ENCODE data around the gene TENM4.

The TENM4 gene

DNA sequence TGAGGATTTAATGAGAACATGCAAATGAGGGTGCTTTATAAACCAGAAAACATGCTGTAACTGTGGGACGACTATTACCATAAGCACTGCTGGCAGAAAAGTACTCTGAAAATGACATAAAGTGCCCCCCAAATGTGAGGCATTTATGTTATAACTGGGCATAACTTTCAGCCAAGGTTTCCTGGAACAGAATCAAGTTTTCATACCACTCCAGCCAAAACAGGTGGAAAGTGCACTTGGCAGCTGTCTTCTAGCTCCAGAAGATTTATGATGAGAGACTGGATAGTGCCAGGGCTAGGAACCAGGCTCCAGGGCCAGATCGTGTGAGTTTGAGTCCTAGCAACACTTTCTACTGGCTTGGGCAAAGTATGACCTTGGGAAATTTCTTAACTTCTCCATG is 339.2 kb downstream of the TENM4 start:
- DNase-seq, result no peak

DNA sequence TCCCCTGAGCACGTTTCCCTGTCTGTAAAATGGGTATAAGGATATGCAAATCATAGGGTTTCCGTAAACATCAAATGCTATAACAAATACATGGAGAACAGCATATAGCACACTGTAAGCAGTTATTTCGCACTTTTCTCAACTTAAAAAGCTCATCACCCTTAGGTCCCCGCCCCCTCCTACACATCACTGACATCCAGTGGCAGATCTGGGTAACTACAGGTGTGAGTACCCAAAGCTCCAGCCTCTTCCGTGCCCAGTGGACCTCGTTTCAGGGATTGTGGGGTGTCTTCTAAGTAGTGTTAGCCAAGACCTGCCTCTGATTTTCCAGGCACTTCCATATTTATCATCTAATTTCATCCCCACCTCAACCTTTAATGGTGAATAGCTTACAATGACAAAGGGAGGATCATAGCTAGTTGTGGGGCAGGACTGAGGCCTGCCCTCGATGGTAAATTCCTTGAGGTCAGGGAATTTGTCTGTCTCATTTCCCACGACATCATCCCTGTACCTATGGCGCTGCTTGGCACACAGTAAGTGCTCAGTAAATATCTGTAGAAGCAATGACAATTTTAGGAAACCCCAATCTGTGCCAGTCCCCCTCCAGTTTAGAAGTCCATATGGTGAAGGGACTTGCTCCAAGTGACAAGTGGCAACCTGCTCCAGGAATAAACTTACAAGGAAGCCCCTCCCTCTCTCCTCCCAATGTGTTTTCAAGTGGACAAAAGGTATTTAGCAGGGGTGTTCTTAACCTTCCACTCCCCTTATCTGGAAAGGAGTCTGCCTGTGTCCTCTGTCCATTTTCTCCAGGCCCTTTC is 340.5 kb downstream of the TENM4 start:
- peak; percentile 77 for DNase-seq

DNA sequence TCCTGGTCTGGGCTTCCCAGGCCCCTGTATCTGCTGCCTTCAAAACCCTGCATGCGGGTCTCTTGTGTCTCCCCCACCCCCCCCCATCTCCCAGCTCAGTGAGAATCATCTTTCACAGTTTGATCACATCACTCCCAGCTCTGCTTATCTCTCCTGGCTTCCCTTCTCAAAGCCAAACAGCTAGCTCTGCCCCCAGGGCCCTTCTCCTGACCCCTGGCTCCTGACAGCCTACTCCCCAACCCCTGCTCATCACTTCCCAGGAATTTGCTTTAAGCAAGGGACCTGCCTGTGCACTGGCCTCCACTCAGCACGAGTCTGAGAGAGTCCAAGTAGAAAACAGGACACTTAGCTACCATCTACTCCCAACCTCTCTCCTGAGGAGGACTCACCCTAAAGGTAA is 342.7 kb downstream of the TENM4 start:
- DNase-seq, result no peak

DNA sequence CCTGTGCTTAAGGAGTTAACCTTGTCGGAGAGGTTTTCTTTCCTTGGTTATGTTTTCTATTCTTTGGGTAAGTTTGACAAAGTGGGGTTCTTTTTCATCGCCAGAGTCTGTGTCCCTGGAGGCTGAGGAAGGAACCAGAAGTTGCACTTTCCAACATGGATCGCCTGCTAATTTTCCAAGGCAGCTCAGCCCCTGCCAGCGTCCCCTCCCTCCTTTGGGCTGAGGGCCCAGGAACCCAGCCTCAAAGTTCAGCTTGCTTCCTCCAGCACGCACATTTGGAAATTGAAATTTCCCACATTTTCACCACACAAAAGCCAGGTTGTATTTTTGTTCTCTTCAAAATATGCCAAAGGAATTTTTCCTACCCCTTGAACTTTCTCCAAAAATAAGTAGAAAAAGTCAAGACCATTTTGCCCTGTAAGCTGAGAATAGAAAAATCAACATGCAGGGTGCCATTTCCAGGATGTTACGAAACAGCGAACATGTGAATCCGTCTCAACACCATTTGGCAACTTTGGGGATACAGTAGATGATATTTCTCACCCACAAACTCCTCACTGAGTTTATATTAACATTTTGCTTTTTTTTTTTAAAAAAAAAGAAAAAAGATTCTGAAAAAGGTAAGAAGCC is 343.5 kb downstream of the TENM4 start:
- no peak for DNase-seq

DNA sequence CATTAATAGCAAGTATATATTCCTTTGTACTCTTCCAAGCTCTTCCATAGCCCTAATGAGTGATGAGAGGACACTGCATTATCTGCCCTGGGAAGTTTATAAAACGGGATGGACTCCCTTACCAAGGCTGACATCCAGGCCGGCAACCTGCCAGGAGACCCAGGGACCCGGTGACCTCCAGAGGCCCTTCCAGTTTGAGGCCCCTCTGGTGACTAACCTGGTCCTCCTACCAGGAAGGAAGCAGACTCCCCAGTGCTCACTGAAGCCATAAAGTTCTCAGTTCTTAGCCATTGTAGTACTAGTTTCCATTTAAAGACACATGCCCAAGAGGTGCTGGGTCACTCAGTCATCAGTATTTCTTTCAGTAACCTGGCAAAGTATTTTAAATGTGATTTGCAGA is 345.4 kb downstream of the TENM4 start:
- no peak for DNase-seq

DNA sequence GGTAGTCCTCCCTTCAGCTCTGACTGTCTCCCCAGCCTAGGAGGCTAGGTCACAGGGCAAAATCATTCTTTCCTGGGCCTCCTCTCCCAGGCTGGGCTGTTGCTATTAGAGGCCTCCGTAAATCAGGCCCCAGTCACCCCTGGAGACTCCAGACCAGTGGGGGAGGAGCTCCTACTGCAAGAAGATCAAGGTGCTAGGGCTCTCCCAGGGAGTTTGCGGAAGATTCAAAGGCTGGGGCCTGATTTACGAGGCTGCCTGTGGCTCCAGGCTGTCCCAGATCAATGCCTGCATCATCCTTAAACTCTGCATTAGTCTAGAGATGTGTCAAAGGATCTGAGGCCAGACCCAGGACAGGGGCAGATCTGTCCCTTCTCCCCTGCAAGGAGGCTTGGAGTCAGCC is 346.2 kb downstream of the TENM4 start:
- DNase-seq, result no peak

DNA sequence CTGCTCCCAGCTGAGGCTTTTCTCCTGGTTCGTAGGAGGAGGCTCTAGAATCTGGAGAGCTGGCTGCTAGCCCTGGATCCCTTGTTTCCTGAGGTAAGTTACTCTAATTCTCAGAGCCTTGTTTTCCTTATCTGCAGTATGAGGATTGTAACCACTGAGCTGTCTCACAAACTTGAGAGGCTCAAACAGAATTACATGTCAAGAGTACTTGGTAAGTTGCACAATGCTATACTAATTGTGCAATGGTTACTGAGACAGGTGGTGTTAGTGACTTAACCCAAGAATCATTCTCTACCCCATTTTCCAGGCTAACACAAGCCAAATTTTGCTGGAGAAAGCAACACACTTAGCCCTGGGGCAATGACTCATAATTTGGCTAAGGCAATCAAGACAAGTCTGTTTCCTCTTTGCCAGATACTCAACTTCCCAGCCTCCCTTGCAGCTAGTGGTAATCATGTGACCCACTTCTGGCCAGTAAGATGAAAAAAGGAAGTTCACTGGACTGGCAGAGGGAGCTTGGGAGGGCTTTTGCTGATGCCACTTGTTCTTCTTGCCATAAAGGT is 348.0 kb downstream of the TENM4 start:
- peak; percentile 57 for DNase-seq

DNA sequence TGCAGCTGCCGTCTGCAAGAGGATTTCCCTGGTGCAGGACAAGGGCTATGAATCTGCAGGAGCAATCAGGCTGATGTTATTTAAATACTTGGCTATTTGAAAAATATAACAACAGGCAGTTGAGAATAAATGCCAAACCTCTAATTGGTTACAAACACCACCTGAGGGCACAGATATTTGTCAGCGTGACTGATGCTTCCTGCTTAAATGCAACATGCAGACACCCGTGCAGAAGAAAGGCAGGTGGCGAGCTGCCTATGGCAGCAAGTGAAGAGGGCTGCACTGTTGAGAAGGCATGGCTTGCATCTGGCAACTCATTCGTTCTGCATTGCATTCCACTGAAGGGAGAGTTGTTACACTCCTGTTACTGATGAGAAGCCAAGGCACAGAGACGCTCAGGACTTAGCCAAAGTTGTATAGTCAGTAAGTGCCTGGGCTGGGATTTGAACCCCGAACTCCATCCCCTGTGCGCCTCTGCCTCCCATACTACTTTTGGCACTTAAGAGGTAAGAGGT is 350.6 kb downstream of the TENM4 start:
- no peak for DNase-seq

DNA sequence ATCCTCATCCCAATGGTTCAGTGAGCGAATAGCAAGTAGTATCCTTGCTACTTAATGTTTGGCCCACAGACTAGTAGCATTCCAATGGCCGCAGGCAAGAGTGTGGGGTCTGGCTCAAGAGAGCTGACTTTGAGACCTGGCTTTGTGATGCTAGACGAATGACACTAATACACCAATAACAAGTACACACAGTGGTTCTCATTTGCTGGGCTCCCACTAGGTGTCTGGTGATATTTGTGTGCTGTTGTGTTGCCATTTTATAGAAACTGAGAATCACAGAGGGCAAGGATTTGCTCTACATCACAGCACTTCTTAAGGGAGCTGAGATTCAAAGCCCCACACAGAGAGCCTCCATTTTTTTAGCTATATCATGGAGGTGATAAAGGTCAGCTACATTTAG is 351.2 kb downstream of the TENM4 start:
- DNase-seq, result no peak

DNA sequence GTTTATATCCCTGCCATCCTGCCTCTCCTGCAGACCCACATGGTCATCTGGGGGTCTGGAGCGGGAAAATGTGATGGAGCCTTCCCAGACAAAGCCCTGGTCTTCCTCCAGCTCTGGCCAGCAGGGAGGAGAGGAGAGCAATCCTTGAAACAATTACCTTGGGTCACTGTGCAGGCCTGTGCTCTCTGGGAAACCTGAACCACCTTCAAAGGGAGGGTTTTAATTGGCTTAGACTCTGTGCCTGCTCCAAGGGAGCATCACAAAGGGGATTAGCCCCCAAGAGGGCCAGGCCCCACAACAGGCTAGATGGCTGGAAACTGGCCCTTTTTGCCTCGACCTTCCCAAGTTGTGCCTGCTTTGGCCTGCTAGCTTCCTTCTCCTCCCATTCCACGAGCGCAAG is 351.9 kb downstream of the TENM4 start:
- DNase-seq, result no peak

DNA sequence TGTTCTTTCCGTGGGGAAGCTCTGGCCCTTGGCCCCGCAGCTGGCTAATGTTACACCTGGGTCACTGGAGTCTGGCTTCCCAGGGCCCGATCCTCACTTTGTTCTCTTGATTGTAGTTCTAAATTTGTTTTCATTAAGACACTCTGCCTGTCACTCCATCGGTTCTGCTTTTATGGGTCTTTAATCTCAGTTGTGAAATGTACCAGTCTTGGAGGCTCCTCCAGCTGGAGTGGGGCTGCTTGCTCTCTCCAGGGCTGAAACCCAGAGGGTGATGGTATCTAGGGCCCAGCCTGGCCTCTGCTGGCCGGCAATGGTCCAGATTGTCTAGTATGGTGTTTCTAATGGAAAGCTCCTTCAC is 352.9 kb downstream of the TENM4 start:
- no peak for DNase-seq

DNA sequence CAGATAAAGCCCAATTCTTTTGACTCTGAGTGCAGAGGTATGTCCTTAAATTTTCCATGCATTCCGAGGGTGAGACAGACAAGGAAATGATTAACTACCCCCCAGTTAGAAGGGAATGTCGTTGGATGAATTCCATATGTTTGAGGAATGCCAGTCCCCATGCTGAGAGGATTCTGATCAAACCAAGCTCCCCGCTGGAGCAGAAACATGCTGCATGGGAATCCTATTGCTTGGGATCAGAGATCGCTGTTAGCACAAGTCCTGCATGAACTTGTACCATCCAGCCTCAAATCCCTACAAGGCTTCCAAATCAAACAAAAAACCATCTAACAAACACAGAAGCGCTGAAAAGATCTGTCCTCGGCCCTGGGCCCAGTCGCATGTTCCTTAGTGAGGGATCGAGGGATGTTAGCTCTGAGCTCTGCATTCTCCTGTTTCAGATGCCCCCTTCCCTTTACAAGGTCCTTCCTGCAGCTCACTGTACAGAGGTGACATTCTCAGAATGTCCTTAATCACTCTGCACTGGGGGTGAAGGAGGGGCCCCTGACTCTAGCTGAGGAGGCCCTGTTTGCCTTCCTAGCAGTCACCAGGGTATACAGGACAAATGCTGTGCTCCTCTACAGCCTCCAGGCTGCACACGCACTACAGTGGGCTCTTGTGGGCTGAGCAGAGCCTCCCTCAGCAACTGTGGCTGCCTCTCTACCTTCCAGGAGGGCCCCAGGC is 353.4 kb downstream of the TENM4 start:
- no peak for DNase-seq

DNA sequence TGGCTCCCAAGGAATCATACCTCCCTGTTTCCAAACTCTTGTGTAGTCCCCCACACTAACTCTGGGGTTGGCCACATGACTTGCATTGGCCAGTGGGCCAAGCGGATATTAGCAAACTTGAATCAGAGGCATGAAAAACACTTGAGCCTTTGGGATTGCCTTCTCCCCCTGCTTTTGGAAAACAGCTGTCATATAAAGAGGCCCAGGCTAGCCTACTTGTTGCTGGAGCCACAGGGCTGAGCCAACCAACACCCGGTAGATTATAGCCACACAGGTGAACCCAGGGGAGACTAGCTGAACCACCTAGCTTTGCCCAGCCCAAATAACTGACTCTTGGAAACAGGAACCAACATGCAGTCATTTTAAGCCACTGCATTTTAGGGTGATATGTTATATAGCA is 354.8 kb downstream of the TENM4 start:
- no peak for DNase-seq

DNA sequence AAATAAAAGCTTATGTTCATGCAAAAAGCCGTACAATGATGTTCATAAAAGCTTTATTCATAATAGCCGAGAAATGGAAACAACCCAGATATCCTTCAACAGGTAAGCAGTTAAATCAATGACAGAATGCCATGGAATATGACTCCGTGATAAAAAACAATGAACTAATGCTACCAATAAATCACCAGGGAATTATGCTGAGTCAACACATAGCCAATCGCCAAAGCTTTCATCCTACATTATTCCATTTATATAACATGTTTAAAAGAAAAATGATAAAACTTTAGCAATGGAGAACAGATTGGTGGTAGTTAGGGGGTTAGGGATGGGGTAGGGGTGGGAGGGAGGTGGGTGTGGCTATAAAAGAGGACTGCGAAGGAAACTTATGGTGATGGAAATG is 356.4 kb downstream of the TENM4 start:
- DNase-seq, result no peak

DNA sequence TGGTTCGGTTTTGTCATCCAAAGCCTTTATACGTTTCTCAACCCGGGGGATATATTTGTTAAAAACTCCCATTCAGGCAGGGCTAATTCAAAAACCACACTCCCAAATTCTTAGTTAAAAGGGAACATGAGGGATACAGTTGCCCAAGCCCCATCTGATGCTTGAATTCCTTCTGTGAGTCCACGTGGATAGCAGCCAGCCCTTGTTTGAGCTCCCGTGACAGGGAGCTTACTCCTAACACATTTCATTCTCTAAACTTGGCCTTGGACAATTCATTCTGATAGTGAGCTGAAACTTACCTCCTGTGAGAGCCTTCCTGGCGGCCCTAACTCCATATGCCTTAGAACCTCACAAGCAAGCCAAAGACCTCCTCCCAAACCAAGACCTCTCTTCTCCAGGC is 357.5 kb downstream of the TENM4 start:
- DNase-seq, result no peak

DNA sequence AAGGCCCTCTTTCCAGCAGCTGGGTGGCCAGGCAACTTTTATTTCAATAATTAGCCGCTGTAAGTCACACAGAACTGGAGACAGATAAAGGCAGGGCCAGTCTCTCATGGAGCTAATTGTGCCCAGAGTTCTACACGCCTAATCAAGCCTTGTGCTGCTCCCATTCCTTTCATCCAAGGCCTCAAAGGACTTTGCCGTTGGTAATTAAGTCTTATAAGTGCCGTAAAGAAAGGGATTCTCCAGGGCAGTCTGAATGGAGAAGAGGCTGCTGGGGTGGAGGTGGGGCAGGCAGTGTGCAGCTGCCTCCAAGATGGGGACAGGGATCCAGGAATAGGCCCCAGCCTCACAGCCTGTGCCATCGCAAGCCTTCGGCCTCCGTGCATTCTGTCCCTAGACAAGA is 357.9 kb downstream of the TENM4 start:
- DNase-seq, result no peak

DNA sequence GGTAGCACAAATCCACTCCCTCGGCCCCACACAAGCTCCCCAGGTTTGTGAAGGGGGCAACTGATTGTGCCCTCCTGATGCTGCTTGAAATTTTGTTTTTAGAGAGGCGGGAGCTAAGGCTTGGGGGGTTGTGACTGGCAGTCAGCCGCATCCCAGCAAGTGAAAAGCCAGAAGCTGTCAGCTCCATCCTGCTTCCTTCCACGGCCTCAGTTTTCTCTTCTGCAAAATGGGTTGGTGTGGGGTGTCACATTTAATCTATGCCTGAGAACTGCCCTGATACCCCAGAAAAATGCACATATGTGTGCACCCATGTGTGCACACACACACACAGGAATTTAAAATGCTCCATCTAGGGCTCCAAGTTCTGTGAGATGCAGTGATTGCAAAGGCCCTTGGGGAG is 358.6 kb downstream of the TENM4 start:
- DNase-seq, result no peak

DNA sequence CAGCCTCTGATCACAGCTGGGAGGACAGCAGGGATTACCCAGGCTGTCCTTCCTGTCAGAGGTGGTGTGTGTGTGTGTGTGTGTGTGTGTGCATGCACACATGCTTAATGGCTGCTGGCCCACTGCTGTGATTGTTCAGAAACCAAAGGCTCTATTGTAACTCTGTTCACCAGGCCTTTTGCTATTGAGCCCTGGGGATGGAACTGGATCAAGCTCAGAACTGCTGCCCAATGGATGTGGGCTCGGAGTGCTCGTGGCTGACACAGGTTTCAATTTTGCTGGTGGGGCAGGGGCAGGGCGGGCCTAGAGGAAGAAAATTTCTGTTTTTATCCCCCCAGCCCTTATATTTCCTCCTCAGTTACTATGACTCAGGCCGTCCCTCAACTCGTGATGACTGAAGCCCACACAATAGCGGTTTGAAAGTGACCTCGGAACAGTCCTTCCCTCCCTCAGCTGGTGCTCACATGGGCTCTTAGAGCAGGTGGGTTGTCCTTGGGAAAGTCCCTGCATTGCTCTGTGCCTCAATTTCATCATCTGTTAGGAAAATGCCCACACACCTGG is 359.3 kb downstream of the TENM4 start:
- DNase-seq, result no peak

DNA sequence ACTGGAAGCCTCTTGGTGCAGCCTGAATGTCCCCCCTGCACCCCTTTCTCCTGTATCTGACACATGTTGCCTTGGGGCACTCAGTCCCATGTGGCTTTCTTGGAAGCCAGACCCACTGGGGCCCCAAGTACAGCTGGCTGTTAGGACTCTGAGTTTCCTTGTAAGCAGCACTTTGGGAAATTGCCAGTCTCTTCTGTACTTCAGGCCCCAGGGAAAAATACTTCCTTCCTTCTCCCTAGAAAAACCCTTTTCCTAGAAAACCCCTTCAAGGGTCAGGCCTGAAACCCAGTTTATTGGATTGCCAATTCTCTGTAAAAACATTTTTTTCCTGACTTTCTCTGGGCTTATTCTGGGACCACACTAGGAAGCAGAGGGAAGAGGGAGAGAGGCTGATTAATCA is 360.3 kb downstream of the TENM4 start:
- DNase-seq, result no peak

DNA sequence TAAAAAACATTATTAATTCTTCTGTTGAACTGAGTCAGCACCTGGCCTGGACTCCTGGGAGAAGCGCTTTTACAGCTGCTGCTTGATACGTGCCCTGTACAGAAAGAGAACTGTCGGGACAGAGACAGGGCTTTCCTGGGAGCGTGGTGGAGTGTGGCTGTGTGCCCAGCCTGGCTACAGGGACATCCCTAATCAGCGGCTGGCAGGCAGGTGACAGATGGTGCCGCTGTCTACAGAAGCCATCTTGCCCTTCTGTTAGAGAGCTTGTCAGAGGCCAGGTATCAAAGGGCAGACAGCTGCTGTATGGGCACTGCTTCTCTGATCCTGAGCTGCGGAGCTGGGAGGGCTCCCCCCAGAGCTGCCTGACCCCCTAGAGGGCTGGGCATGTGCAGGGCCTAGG is 361.8 kb downstream of the TENM4 start:
- no peak for DNase-seq

DNA sequence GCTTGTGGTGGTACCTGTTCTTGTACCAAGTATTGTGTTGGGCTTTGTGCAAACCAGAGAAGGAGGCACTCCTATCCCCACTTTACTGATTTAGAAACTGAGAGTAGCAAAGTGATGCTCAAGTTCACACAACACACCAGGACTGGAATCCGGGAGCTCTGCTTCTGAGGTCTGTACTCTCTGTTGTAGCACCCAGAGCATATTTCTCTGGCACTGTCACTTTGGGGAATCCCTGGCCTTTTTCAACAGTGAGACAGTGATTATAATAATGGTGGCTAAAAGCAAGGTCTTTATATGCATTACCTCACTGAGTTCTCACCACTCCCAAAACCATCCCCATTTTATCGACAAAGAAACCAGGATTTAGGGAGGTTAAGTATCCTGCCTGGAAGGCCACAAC is 362.4 kb downstream of the TENM4 start:
- DNase-seq, result no peak

DNA sequence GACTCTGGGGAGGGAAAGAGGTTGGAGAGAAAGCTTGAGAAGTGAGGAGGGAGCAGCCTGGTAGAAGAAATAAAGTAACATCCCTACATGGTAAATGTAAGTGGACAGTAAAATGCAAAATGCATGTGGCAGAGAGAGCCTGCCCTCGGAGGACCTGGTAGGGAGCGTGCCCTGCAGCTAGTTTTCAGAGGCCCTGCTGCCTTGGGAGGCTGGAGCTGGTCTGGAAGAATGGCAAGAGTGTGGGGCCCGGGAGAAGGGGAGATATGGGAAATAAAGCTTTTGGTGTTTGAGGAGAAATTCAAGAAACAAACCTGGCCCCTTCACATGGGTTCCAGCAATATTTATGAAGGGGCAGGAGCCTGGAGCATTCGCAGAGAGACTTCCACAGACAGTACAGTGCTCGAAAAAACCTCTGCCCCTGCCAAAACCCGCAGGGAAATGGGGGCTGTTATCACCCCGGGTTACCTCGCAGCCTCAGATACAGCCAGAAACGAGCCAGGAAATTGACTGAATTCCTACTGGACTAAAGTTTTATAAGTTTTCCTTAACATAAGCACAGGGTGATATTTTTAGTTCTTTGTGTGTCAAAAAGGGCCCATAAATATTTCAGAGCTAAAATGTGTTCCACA is 363.0 kb downstream of the TENM4 start:
- DNase-seq, result no peak

Data from RPMI8226 (cell line).